H1 (cell line): ENCODE results near the gene TNS2.

Source experiments
- CEBPB ChIP-seq: IDR thresholded peaks from 2 replicates; pipeline ENCODE4 v1.6.1; 2012; ENCODE audit warnings: low read depth, low read length
- CHD2 ChIP-seq: IDR thresholded peaks from 2 replicates; pipeline ENCODE4 v1.6.1; 2012; ENCODE audit warnings: low read length, improper control_type of control experiment
- CREB1 ChIP-seq: IDR thresholded peaks from 2 replicates; pipeline ENCODE4 v1.6.1; 2012; ENCODE audit warnings: inconsistent platforms
- CTCF ChIP-seq, 3 experiments: IDR thresholded peaks; 1 replicate in 2 of 3; 2 replicates in 1 of 3; pipeline versions ENCODE4 v1.5.1 to v1.6.1; 2011; ENCODE audit warnings: low read length in 3 of 3, mild to moderate bottlenecking in 3 of 3, inconsistent platforms in 2 of 3, low read depth in 1 of 3, moderate library complexity in 1 of 3; ENCODE audit not compliant: insufficient read depth in 1 of 3; ENCODE audit errors: control extremely low read depth in 1 of 3
- EZH2 ChIP-seq: fragments of 200-600 bp; sonication (generic); IDR thresholded peaks from 2 replicates; pipeline ENCODE4 v1.7.1; 2012; ENCODE audit warnings: low read depth, mild to moderate bottlenecking, moderate library complexity, low read length, inconsistent platforms; ENCODE audit not compliant: severe bottlenecking
- HDAC6 ChIP-seq: IDR thresholded peaks from one replicate; pipeline ENCODE4 v1.7.1; 2012; ENCODE audit warnings: low read depth, mild to moderate bottlenecking, inconsistent platforms, low read length, moderate library complexity
- JUND ChIP-seq: IDR thresholded peaks from 2 replicates; pipeline ENCODE4 v1.6.1; 2011; ENCODE audit warnings: mild to moderate bottlenecking, improper control_type of control experiment, low read length
- KDM5A ChIP-seq: fragments of 200-600 bp; IDR thresholded peaks from 2 replicates; pipeline ENCODE4 v1.7.1; 2012; ENCODE audit warnings: mild to moderate bottlenecking, low read length, inconsistent platforms, mixed read lengths
- PHF8 ChIP-seq: fragments of 200-600 bp; sonication (generic); conservative IDR thresholded peaks from 2 replicates; pipeline ENCODE4 v1.7.1; 2012; ENCODE audit warnings: low read depth, mild to moderate bottlenecking, inconsistent platforms, low read length, moderate library complexity
- POLR2AphosphoS5 ChIP-seq: IDR thresholded peaks from 2 replicates; pipeline ENCODE4 v1.6.1; 2011; ENCODE audit warnings: low read depth, low read length
- TAF1 ChIP-seq: IDR thresholded peaks from 2 replicates; pipeline ENCODE4 v1.6.1; 2011; ENCODE audit warnings: mild to moderate bottlenecking, low read depth, low read length
- TCF12 ChIP-seq: IDR thresholded peaks from 2 replicates; pipeline ENCODE4 v1.6.1; 2011; ENCODE audit warnings: low read depth, mild to moderate bottlenecking, low read length
- YY1 ChIP-seq: IDR thresholded peaks from 2 replicates; pipeline ENCODE4 v1.6.1; 2011; ENCODE audit warnings: low read depth, mild to moderate bottlenecking, low read length
- TF ChIP-seq, protein P1 (sequence below): IDR thresholded peaks from 2 replicates; pipeline ENCODE4 v1.6.1; 2011; ENCODE audit warnings: low read length, improper control_type of control experiment

DNA sequence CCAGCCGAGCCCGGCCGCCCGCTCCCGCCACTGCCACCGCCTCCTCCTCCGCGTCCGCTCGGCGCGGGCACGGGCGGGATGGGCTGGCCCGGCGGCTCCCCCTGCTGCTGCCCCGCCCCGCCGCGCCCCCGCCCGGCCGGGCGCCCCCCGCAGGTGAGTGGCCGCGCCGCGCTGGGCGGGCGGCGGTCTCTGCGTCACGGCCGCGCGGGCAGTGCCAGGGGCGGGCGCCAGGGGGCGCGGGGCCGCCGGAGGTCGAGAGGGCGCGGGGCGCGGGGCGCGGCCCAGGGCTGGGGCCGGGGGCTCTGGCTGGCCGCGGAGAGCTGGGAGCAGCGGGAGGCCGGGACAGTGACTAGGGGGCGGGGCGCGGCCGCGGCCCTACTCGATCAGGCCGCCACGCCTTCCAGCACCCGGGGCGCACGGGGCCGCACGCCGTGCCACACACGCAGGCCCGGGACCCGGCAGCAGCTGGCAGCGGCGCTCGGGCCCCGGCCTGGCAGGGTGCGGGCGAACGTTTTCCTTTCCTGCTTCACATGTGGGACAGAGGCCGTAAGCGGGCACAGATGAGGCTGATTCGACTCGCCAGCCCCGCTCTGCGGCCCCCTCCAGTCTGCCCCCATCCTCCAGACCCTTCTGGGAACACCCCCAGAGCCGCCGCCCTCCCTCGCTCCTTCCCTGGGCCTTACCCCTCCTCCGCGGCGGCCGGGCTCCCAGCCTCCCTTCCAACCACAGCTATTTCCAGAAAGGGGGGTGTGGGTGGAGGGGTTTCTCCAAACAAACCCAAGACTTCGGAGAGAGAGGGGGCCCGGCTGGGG, 2.4 kb upstream of the TNS2 start:
- TF ChIP-seq CTCF (IDR thresholded peaks at IDR 0.05; ENCODE audit: control extremely low read depth in 1 of 3, insufficient read depth in 1 of 3, low read depth in 1 of 3, low read length in 3 of 3): peak in 2 of 3 experiments; percentile 20 to 48; a peak in 3 of 4 replicates
- TF ChIP-seq, protein P1, sequence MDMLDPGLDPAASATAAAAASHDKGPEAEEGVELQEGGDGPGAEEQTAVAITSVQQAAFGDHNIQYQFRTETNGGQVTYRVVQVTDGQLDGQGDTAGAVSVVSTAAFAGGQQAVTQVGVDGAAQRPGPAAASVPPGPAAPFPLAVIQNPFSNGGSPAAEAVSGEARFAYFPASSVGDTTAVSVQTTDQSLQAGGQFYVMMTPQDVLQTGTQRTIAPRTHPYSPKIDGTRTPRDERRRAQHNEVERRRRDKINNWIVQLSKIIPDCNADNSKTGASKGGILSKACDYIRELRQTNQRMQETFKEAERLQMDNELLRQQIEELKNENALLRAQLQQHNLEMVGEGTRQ: no peak
- TF ChIP-seq JUND: no peak
- no peak for TF ChIP-seq POLR2AphosphoS5
- TF ChIP-seq PHF8: no peak
- TF ChIP-seq CEBPB: no peak
- TF ChIP-seq TAF1: no peak
- no peak for TF ChIP-seq CHD2
- no peak for TF ChIP-seq TCF12
- no peak for TF ChIP-seq KDM5A
- no peak for TF ChIP-seq EZH2
- no peak for TF ChIP-seq YY1
- TF ChIP-seq CREB1: peak; percentile 51; the same call in 1 of the 2 replicates
- no peak for TF ChIP-seq HDAC6
